HG02678 (cell line): ENCODE data around the gene SCAMP2.
A peak's percentile ranks its signal among the peaks of the same experiment; 100 is the strongest.
"Not testable (repeated sequence)": the region's sequence is repeated elsewhere in the genome, so short reads cannot be mapped to it uniquely, and the experiment has no call there.

Experiments used
- ATAC-seq: cut with Tn5 transposase; IDR thresholded peaks from one replicate; pipeline ENCODE4 v1.9.1; 2021; ENCODE audit warnings: mild to moderate bottlenecking, moderate library complexity; ENCODE audit not compliant: unreplicated experiment

SCAMP2 gene

DNA sequence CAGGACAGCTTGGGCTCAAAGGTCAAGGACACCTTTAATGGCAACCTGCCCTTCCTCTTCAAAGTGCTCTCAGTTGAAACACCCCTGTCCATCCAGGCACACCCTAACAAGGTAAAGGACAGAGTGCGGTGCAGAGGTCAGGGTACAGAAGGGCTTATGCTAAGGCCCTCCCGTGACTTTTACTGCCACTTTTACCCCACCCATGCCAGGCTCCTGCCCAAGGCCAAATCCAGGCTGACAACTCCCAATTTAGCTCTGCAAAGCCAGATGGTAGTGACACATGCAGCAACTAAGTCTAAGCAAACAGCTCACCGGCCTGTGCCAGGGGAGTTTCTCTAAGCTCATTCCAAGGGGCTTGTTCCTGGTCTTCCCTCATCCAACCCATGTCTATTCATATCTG, 18.3 kb upstream of the SCAMP2 start:
- no peak for ATAC-seq

DNA sequence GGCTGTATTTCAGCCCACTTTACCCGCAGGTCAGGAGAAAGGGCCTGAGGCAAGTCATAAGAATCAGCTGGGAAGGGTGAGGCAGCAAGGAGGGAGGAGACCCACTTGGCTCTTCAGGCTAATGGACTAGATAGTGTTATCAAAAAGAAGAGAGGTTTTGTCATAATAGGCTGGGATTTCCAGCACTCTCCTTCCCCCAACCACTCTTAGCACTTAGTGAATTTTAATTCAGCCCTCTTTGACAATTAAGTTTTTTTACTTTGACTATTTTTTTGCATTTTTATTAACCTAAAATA, 17.4 kb upstream of the SCAMP2 start:
- no peak for ATAC-seq

DNA sequence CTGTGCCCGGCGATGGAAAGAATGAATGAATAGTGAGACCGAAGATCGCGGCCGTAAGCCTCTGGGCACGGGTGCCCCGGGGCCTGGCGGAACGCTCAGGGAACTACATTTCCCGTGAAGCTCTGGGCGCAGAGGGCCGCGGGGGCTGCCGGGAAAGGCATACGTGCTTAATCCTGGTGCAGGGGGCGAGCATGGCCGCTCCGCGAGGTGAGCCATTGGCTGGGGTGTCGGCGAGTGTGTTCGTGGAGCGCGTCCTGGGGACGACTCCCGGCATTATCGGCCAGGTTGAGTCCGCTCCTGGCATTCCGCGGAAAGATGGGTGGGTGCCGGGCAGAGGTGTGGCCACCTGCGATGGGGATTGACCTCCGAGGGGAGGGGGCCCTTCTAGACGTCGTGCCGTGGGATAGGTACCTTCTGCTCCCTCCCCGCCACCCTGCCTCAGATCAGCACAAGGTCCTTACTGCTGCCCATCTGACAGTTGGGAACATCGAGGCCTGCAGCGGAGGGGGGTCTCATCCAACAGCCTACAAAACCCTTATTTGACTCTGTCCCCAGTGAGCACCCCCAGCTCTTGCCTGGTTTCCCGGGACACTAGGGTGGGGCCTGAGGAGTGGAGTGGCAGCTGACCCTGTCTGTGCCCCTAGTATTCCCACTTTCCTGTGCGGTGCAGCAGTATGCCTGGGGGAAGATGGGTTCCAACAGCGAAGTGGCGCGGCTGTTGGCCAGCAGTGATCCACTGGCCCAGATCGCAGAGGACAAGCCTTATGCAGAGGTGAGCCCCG, 16.9 kb upstream of the SCAMP2 start, which contains the start of gene MPI:
TSS of gene MPI (plus strand) at position 160 of the 782 bp plus-strand sequence. CDS start at position 192, 32 bp downstream.
- peak; percentile 93 for ATAC-seq

- ATAC-seq: peak; percentile 30
Measured at GRCh38 chr15:74889390-74889882, 16.3 kb upstream of the SCAMP2 start.

DNA sequence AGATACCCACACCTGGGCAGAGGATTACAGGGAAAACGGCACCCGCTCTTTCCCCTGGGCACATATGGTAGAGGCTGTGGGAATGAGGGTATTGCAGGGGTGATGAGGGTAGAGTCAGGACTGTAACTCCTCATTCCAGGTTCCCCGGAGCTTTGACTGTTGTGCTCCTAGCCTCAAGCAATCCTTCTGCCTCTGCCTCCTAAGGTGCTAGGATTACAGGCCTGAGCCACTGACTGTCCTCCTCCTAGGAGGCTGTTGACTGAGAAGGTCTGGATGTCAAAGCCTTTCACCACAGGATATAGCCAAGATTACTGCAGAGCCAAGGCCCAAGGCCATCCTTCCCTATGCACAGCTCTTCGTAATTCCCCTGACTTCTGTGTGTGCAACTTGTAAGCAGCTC, 15.6 kb upstream of the SCAMP2 start:
- ATAC-seq: no peak

DNA sequence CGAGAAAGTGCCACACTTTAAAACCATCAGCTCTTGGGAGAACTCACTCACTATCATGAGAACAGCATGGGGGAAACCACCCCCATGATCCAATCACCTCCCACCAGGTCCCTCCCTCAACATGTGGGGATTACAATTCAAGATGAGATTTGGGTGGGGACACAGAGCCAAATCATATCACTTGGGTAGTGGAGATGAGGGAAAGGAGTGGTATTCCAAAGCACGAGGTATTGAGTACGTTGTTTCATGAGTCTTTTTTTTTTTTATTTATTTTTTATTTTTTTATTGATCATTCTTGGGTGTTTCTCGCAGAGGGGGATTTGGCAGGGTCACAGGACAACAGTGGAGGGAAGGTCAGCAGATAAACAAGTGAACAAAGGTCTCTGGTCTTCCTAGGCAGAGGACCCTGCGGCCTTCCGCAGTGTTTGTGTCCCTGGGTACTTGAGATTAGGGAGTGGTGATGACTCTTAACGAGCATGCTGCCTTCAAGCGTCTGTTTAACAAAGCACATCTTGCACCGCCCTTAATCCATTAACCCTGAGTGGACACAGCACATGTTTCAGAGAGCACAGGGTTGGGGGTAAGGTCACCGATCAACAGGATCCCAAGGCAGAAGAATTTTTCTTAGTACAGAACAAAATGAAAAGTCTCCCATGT, 14.5 kb upstream of the SCAMP2 start:
- ATAC-seq: not testable (repeated sequence)

- no peak for ATAC-seq
Measured at GRCh38 chr15:74885461-74885860, 12.3 kb upstream of the SCAMP2 start.

DNA sequence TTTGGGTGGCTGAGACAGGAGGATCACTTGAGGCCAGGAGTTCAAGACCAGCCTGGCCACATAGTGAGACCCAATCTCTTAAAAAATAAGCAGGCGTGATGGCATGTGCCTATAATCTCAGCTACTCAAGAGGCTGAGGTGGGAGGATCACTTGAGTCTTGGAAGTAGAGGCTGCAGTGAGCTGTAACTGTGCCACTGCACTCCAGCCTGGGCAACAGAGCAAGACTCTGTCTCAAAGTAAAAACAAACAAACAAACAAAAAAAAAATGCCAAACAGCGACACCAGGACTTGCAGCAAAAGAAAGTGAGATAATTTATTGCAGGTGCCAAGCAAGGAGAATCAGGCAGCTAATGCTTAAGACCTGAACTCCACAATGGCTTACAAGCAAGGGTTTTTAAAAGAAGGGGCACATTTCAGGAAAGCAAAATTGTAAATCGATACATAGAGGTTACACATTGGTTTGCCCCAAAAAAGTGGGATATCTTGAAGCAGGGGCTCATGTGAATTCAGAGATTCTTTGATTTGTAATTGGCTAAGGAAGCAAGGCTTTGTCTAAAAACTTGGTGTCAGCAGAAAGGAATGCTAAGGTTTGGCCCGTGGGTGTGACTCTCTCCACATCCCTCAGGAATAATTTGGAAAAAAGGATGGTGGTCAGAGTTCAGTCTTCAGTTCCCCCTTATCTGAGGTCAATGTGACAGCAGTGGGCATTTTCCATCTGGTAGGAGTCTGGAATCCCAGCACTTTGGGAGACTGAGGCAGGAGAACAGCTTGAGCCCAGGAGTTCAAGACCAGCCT, 11.5 kb upstream of the SCAMP2 start:
- ATAC-seq: no peak

GRCh38 chr15:74882528-74882927, 9.4 kb upstream of the SCAMP2 start:
- no peak for ATAC-seq

GRCh38 chr15:74878273-74878672, 5.1 kb upstream of the SCAMP2 start:
- ATAC-seq: no peak

GRCh38 chr15:74873756-74874424, 725 bp upstream of the SCAMP2 start:
- no peak for ATAC-seq

DNA sequence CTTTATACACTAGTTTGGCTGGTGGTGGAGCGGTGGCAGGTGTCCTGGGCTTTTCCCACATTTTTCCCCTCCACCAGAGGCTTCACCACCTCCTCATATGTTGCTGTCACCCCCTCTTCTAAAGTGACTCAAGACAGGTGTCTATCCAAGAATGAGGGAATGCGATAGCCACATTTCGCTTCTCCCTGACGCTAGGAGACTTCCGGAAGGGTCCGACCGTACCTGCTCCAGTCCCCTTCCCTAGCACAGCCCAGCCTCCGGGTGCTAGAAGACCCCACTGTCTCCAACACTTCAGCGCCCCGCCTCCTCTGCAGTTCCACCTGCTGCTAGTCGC, 496 bp downstream of the SCAMP2 start:
- ATAC-seq: no peak

DNA sequence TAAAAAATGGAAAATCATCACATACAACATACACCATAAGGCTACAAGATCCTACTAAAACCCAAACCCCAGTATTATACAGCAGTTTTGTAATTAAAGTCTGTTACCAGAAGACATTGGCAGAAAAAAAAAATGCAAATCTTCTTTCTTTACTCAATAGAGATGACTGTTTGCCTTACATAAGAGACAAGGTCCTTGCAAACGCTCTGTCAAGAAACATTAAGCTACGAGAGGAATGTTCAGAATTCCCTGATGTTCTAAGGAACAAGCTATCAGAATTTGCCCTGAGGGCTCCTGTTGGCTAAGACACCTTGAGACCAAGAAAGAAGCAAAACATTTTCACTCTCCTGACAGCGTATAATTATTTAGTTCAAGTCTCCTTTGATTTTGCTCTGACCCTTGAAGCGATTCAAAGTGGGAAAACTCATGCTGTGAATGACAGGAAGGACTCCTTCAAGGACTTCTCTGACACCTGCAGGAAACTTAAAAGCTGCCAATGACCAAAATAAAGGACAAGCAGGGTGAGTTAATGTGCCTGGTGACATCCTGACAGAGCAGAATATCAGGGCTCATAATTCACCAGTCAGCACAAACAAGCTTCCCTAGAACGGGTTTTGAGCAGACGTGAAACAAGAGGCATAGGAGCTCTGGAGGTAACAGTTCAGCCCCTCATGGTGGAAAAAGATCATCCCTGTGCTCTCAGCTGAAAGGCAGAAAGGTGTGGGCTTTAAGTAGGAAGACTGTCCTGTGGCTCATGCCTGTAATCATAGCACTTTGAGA, 2.5 kb downstream of the SCAMP2 start:
- ATAC-seq: no peak

GRCh38 chr15:74869726-74870407, 3.3 kb downstream of the SCAMP2 start:
- peak; percentile 44 for ATAC-seq

- ATAC-seq: no peak
Measured at GRCh38 chr15:74869372-74869725, 3.8 kb downstream of the SCAMP2 start.

DNA sequence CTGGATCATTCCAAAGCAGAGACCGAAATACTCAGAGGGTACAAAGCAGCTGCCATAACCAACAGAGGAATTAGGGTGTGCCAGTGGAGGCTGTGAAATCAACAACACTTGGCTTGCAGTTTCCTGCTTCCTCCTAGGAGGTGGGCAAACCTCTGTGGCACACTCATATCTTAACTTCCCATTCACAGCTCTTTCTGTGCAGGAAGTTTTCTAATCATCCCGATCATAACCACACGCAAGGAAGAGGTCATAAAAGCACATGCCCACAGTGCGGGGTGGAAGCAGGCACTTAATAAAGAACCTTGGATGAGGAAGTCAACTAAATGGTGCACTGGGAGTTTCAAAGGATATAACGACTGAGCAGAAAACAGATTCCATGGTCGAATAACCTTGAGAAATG, 5.1 kb downstream of the SCAMP2 start:
- no peak for ATAC-seq

DNA sequence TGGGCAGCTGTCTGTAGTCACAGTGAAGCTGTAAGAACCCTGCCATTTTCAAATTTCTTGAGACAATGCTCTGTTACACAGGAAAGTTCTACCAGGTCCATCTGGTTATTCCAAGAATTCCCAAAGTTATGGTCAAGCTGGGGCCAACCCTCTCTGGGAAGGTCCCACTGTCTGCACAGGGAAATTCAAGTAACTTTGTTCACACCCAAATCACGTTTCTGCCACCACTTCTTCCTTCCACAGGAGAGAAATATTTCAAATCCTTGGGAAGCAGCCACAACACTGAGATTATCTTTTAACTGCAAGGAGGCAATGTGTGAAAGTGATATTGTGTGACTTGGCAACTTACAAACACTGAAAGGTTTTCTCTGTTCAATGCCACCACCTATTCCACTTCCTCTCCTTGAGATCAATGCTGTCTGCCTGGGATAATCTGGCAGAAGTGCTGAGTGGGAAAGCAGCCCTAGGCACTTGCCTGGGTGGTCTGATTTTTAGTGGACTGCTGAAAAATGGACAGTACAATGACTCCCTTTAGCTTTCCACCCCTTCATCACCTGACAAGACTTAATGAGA, 5.6 kb downstream of the SCAMP2 start:
- no peak for ATAC-seq

- ATAC-seq: no peak
Measured at GRCh38 chr15:74866090-74866489, 7.1 kb downstream of the SCAMP2 start.

DNA sequence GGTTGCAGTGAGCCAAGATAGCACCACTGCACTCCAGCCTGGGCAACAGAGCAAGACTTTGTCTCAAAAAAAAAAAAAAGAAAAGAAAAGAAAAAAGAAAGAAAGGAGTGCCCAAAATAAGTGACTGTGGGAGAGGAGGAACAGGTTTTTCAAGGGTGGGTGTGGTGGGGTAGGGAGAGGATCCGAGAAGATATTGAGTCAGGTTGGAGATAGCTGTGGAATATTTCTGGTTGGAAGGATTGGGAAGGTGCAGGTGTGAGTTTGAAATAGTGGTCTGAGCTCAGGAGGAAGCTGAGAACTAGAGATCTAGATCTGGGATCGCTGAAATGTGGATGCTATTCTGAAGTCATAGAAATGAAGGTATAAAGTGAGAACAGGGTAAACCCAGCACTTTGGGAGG, 7.8 kb downstream of the SCAMP2 start:
- ATAC-seq: no peak

- ATAC-seq: no peak
Measured at GRCh38 chr15:74864296-74864695, 8.9 kb downstream of the SCAMP2 start.
